Stimulated activated CD4-positive, alpha-beta T cell treated with anti-CD3 and anti-CD28 coated beads, Interleukin-1b, Interleukin-23, amount 100 ng/mL, for 24 hours (primary cell): ENCODE results near the gene WBP2.
A peak's percentile ranks its signal among the peaks of the same experiment; 100 is the strongest.

Experiments
- DNase-seq, 4 experiments: peaks; one replicate each; pipeline ENCODE4 v3.0.0-alpha.2; 2020; ENCODE audit warnings: low read depth in 4 of 4, low spot score in 1 of 4

Gene WBP2

DNA sequence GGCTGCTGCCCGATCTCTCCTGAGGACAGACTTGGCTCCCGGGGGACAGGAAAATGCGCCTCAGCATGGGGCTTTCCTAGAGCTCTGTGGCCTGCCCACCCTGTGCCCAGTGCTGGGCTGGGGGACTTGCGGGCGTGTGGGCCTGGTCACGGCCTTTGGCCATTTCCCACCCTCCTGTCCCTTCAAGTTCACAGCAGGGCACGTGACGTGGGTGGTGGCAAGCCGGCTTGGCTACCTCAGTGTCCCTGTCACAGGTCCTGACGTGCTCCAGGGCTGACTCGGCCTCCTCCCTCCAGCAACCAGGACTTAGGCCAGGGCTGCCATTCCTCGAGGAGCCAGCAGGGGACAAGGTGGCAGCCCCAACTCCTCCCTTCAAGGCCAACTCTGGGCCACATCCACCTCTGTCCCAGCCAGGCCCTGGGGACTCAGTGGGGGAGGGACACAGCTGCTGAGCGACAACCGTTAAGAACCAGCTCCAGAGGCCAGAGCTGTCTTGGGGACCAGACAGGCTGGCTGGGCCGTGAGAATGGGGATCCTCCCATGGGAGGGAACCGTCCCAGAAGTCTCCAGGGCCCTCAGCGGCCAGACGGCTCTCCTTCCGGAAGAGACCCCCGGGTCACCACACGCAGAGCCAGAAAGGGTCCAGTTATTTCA lies 9.9 kb downstream of the WBP2 start:
- peak in 1 of 4 experiments; percentile 16 for DNase-seq

DNA sequence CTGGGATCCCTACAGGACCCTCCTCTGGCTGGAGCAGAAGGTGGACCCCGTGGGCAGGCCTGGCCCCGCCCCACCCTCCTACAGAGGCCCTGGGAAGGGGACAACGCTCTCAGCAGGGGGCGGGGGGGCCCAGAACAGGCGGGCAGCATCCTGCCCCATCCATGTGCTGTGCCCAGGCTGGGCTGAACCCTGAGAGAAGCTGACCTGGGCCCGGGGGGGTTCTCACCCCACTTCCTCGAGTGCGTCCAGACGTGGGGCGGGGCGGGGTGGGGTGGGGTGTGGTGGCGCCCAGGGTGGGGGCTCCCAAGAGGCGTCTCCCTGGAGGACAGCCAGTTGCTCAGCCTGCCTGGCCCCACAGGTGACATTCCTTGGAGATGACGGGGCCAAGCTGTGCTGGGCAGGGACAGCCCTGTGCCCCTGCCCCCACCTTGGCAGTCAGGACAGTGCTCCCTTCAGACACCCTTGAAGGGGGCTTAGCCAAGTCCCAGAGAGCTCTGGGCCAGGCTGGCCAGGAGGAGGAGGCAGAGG lies 10.5 kb downstream of the WBP2 start:
- no peak for DNase-seq

GRCh38 chr17:75843577-75844529 lies 11.3 kb downstream of the WBP2 start, which contains the start of gene UNC13D:
Gene UNC13D (minus strand): TSS chr17:75844404. CDS start chr17:75844337, 67 bp downstream.
- peak in 1 of 4 experiments; percentile 30 for DNase-seq

- no peak for DNase-seq
Measured at GRCh38 chr17:75842963-75843576, 12.1 kb downstream of the WBP2 start.

GRCh38 chr17:75842411-75842810 lies 12.7 kb downstream of the WBP2 start:
- no peak for DNase-seq

DNA sequence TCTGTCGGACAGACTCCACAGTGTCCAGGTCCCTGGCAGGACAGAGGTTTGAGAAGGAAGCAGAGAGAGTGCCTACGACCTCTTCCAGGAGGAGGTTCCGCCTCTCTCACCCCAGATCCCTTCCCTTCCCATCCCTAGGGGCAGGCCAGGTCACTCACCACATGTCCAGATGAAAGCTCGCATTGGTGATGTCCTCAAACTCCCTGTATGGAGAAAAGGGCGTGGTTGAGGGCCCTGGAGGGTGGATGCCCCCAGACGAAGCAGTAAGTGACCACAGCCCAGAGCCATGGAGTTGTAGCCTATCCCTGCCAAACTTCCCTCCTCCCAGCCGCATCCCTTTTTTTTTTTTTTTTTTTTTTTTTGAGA lies 14.4 kb downstream of the WBP2 start:
- no peak for DNase-seq

- DNase-seq, result no peak
Measured at GRCh38 chr17:75839942-75840798, 15.0 kb downstream of the WBP2 start.

GRCh38 chr17:75838410-75838809 lies 16.7 kb downstream of the WBP2 start:
- no peak for DNase-seq

GRCh38 chr17:75837899-75838298 lies 17.2 kb downstream of the WBP2 start:
- no peak for DNase-seq

DNA sequence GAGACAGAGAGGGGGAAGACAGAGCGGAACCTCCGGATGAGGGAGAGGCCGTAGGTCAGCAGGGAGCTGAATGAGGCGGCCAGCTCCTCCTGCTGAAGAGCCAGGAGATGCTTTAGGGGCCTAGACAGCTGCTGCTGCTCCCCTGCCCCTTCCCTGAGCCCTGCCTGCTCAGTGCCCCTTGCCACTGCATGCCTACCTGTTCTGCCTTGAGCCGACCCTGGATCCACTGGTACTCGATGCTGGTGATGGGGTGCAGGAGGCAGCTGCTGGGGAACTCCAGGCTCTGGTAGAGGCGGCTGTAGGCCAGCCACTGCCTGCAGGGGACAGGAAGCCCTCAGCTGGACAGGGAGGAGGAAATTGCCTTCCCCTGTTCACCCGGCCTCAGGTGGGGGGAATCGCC lies 18.5 kb downstream of the WBP2 start:
- DNase-seq, result no peak

DNA sequence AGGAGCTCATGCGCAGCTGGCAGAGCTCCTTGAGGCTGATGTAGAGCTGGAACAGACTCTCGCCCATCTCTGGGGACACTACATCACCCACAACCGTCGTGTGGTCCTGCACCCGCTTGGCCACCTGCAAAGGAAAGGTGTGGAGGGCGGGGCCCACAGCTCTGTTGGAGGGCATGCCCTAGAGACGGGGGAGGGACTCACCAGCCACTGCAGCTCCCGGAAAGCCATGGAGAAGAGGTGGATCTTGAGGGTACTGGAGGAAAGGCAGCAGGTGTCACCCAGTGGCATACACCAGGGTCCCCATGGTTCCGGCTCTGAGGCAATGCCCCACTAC lies 19.5 kb downstream of the WBP2 start:
- DNase-seq, result no peak

GRCh38 chr17:75834928-75835653 lies 20.0 kb downstream of the WBP2 start:
- no peak for DNase-seq

GRCh38 chr17:75834279-75834920 lies 20.7 kb downstream of the WBP2 start:
- no peak for DNase-seq

GRCh38 chr17:75832652-75833400 lies 22.3 kb downstream of the WBP2 start:
- no peak for DNase-seq

- DNase-seq, result no peak
Measured at GRCh38 chr17:75832164-75832651, 22.9 kb downstream of the WBP2 start.

GRCh38 chr17:75831032-75831571 lies 24.0 kb downstream of the WBP2 start:
- DNase-seq, result no peak

DNA sequence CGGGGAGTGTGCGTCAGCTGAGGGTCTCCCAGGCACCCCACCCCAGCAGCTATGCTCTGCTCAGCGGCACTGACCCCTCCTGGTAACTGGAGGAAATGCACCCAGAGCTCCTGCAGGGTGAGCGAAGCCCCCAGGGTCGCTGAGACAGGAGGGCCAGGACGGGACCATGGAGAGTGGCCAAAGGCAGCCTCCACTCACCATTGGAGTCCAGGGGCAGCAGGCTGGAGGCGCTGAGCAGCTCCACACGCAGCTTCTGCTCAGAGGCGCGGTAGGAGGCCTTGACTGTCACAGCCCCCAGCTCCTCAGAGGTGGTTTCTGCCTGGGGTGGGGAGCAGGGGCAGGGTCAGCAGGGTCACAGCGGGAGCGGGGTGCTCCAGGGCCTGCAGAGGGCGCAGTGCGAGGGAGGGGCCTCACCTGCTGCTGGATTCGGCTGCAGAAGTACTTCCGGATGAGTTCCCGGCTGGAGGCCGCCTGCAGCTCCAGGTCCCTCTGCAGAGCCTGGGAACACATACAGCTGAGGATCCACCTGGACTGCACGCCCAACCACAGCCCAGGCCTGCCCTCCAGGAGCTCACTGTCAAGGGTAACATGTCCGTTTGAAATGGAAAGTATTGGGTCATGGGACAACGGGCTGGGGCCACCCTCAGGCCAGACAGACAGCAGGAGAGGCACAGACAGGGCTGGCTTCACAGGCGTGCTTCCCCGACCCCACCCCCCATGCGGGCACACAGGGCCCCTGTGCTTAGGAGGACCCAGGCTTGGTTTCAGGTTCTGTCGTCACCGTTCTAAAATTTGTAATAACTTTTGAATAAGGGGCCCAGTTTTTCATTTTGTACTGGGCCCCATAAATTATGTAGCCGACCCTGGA lies 24.7 kb downstream of the WBP2 start:
- DNase-seq, result peak in 1 of 4 experiments; percentile 30

DNA sequence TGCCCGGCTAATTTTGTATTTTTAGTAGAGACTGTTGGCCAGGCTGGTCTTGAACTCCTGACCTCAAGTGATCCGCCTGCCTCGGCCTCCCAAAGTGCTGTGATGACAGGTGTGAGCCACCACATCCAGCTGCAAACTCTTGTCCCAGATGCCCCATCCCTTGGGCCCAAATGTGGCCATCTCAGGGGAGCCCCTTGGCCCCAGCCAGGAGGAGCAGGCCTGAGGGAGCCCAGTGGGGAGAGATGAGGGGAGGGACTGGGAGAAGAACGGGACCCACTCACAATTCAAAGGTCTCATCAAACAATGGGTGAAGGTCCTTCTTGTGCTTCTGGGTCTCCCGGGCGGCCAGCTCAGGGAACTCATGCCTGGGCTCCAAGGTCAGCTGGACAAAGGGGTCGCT lies 25.4 kb downstream of the WBP2 start:
- no peak for DNase-seq
